GM12801 (cell line): ENCODE data around the gene ASIC3.

Experiments
- TF ChIP-seq, protein P1 (sequence below): IDR thresholded peaks from one replicate; pipeline ENCODE4 v1.5.1; 2011; ENCODE audit warnings: control low read depth; ENCODE audit not compliant: insufficient read length; ENCODE audit errors: extremely low read depth

ASIC3 gene

GRCh38 chr7:151016505-151016904 lies 31.8 kb upstream of the ASIC3 start:
- TF ChIP-seq, protein P1, sequence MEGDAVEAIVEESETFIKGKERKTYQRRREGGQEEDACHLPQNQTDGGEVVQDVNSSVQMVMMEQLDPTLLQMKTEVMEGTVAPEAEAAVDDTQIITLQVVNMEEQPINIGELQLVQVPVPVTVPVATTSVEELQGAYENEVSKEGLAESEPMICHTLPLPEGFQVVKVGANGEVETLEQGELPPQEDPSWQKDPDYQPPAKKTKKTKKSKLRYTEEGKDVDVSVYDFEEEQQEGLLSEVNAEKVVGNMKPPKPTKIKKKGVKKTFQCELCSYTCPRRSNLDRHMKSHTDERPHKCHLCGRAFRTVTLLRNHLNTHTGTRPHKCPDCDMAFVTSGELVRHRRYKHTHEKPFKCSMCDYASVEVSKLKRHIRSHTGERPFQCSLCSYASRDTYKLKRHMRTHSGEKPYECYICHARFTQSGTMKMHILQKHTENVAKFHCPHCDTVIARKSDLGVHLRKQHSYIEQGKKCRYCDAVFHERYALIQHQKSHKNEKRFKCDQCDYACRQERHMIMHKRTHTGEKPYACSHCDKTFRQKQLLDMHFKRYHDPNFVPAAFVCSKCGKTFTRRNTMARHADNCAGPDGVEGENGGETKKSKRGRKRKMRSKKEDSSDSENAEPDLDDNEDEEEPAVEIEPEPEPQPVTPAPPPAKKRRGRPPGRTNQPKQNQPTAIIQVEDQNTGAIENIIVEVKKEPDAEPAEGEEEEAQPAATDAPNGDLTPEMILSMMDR: no peak

- TF ChIP-seq, protein P1: no peak
Measured at GRCh38 chr7:151016942-151017341, 31.4 kb upstream of the ASIC3 start.

DNA sequence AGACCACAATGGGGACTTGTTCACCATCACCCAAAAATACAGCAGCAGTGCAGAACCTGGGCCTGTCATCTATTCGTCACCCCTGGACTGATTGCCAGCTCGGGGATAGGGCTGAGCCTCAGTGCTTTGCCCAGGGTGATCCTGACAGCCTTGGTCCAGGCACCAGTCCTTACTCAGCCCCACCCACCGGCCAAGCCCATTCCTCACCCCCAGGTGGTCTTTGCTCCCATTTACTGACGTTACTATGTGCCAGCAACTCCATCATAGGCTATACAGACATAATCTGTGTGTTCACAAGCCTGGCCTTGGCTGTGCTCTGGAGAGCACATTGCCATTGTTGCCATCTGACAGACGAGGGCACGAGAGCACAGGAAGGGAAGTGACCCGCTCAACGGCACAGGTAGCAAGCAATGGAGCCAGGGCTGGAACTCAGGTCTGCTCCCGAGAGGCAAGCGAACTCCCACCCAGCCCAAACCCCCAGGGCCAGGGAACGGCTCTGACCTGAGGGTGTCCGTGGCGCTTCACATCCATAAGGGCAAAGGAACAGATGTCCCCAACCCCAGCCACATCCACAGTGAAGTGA lies 30.9 kb upstream of the ASIC3 start:
- TF ChIP-seq, protein P1: no peak

- TF ChIP-seq, protein P1: no peak
Measured at GRCh38 chr7:151017953-151018420, 30.3 kb upstream of the ASIC3 start.

- TF ChIP-seq, protein P1: no peak
Measured at GRCh38 chr7:151018421-151019129, 29.8 kb upstream of the ASIC3 start.

DNA sequence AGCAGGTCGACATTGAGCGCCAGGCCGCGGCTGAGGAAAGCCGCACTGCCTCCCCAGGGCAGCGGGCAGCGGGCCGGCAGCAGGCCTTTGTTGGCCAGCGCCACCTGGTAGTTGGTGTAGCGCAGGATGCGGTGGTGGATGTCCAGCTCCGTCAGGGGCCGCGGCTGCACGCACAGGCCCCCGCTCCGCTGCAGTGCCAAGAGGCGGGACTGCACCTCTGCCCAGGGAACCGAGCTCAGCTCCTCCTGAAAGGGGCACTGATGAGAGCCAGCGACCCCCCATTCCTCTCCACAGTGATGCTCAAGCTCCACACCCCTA lies 29.2 kb upstream of the ASIC3 start:
- TF ChIP-seq, protein P1: no peak

GRCh38 chr7:151020231-151020630 lies 28.1 kb upstream of the ASIC3 start:
- TF ChIP-seq, protein P1: no peak
